HTERT RPE-1 (cell line): ENCODE measurements around the gene PIEZO2.
"Not testable (repeated sequence)": the region's sequence is repeated elsewhere in the genome, so short reads cannot be mapped to it uniquely, and the experiment has no call there.

Source experiments
- in situ Hi-C: fragments of 300-500 bp; cut with MboI; formaldehyde crosslinking; loops from 4 replicates; pipeline ENCODE4 v1.14.3; 2020; ENCODE audit warnings: low sequenced_read_pairs

The PIEZO2 gene

GRCh38 chr18:11149441-11150270 is at the start of gene PIEZO2:
Gene PIEZO2, minus strand, starts transcription at chr18:11149569. Its CDS starts 981 bp downstream, at chr18:11148588.
- in situ Hi-C loops, result no loop called here

GRCh38 chr18:11183637-11184036 is 34.3 kb upstream of the PIEZO2 start:
- in situ Hi-C loops, result no loop called here

GRCh38 chr18:11181629-11182028 is 32.3 kb upstream of the PIEZO2 start:
- in situ Hi-C loops, result not testable (repeated sequence)

DNA sequence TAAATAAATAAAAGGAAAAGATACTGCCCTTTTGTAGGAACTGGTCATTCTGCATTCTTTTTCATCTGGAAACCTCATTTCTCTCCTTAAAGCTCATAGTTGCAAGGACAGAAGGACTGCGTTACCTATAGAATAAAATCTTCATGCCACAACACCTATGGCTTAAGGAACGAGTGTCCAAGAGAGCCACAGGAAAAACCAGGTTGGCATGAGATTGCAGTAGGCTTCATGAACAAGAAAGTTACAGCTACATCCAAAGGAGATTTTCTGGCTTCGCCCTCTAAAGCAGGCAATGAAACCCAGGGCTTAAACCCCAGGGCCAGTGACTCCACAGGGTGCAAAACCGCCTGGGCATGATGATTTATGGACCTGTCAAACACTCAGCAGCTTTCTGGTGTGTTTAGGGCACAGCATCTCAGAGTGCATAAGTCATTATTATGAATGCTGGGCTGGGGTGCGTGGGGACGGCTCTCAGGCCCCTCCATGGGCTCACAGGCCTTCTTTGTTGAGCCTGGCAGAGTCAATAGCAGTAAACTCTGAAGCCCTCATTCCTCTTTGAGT is 30.7 kb upstream of the PIEZO2 start:
- in situ Hi-C loops, result no loop called here

DNA sequence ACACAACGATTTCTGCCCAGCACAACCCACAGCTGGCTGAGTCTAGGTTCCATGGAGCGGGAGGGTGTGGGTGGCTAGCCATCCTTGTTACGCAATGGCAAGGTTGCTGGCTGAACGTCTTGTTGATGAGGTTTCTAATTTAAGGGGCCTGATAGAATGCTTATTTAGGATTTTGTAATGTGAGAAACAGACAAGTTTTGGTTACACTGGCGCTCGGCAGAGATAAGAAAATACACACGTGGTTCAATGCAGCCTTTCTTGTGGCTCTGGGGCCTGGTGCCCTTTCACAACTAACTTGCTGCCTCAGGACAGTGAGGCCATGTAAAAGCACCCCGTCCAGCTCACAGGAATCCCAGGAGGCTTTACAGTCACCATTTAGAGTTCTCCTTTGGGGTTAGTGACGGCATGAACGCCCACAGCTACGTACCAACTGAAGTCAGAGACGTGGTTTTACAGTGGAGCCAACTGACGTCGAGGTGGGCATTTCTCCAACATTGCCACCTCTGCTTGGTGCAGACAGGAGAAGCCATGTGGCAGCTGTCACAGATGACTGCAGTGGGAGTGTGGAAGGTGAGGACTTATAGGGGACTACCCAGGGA is 29.7 kb upstream of the PIEZO2 start:
- in situ Hi-C loops, result no loop called here

- in situ Hi-C loops, result no loop called here
Observed at GRCh38 chr18:11177382-11177781, 28.0 kb upstream of the PIEZO2 start.

GRCh38 chr18:11176481-11176881 is 27.1 kb upstream of the PIEZO2 start:
- in situ Hi-C loops, result no loop called here

DNA sequence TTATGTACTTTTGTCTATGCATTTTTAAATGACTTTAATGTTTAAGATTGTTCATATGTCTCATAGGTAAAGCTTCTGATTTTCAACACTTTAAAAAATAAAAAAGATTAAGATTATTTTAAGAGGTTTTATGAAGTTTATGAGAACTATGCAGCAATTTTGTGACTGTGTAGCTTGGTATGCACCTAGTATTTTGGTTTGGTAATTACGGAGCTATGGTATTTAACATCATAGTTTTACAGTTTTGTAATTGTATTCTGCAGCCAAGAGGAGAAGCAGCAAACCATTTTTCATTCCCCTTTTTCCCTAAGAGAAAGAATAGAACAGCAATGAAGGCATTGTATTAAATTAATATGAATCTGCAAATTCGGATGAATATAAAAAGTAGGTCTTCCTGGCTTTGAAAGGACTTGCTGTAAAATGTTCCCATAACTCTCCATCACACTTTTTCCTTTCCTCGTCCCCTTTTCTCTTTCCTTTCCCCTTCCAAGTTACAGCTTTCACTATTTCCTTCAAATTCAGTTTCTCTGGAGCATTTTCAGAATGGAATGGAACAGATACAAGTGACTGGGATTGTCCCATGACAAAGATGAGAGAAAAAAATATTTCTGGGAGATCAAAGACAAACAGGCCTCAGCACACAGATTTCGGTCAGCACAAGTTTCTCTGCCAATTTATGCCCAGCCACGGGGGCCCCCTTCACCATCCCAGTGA is 26.1 kb upstream of the PIEZO2 start:
- in situ Hi-C loops, result no loop called here

DNA sequence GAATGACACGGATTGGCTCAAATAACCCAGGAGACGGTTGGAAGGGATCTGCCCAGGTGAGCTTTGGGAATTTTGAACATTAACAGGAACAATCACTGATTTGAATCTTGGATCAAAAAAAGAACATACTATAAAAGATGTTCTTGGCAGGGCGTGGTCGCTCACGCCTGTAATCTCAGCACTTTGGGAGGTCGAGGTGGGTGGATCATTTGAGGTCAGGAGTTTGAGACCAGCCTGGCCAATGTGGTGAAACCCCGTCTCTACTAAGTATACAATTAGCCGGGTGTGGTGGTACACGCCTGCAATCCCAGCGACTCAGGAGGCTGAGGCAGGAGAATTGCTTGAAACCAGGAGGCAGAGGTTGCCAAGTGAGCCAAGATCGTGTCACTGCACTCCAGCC is 24.8 kb upstream of the PIEZO2 start:
- in situ Hi-C loops, result not testable (repeated sequence)

GRCh38 chr18:11167778-11168177 is 18.4 kb upstream of the PIEZO2 start:
- in situ Hi-C loops, result no loop called here

DNA sequence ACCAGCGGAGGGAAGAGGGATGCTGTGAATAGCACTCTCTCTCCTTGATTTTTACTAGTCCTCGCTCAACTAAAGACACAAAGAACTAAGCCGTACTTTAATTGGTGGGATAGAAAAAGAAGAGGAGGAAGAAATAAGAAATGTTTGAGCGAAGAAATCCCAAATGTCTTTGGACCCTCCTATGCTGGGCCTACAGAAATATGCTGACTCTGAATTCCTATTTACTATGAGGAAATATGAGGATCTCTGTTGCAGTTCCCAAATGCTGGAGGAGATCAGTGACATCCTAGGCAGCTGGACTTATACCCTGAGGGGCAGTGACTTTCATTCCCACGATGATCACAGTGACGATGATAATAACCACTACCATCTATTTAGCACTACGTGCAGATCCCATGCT is 16.6 kb upstream of the PIEZO2 start:
- in situ Hi-C loops, result no loop called here

DNA sequence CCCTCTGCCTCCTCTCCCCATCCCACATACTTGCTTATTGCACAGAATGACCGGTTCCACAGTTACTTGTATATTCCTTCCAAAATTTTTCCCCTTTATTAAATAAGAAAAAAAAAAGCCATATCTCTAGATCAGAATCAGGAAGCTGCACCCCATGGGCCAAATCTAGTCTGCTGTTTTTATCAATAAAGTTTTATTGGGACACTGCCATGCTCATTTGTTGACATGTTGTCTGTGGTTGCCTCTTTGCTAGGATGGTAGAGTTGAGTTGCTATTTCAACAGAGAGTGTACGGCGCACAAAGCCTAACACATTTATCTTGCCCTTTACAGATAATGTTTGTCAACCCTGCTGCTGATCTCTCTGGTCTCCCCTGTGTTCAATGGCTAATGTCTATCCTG is 15.8 kb upstream of the PIEZO2 start:
- in situ Hi-C loops, result no loop called here

DNA sequence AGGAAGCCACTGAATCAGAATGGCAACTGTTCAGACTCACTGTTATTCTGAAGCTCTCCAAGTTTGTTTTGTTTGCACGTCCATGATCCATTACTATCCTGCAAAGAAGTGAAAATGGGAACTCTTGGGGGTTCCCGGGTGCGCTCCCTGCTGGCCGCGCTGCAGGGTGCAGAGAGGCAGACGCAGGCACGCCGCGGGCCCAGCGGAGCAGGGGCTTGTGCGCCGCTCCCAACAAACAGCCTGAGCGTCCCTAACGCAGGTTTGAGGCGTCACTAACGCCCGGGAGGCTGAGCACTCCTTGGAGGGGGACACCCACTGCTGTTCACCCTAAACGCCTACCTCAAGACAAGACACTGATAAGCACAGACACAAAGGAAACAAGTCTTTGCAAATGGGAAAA is 14.3 kb upstream of the PIEZO2 start:
- in situ Hi-C loops, result no loop called here

GRCh38 chr18:11162889-11163288 is 13.5 kb upstream of the PIEZO2 start:
- in situ Hi-C loops, result no loop called here

DNA sequence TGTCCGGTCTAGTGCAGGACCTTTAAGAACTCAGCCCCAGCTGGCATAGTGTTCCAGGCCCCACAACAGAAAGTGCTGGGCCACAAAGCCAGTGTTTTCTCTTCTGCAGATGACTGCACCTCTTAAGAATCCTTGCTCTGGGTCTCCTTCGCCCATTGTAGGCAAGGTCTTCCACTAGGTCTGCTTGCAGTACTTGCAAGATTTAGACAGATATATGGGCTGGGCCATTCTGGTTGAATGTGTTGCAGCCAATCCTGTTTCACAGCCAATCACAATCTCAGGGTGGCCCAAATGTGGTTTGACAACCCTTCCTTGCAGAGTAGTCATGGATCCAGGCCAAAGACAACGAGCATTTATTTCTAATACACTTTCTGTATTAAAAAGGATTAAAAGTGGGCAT is 13.1 kb upstream of the PIEZO2 start:
- in situ Hi-C loops, result no loop called here

GRCh38 chr18:11160313-11160712 is 10.9 kb upstream of the PIEZO2 start:
- in situ Hi-C loops, result no loop called here

GRCh38 chr18:11159844-11160243 is 10.5 kb upstream of the PIEZO2 start:
- in situ Hi-C loops, result no loop called here

DNA sequence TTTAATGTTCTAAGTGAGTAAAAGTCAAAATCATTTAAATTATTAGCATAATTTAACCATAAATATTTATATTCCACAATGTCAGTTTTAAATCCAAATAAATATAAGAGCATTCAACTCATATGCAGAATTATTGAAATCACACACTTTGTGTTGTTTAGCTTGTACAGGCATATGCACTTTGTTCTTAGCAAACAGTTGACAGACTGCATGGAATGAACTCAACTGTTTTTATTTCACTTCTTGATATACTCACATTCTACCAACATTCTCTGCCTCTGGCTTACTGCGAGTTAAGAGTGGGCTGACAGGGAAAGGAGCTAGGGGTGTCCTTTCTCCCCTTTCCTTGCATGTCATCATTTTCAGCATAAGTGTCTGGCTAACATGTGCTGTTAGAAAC is 7.6 kb upstream of the PIEZO2 start:
- in situ Hi-C loops, result no loop called here

- in situ Hi-C loops, result no loop called here
Observed at GRCh38 chr18:11155034-11155759, 5.8 kb upstream of the PIEZO2 start.

- in situ Hi-C loops, result no loop called here
Observed at GRCh38 chr18:11154368-11154989, 5.1 kb upstream of the PIEZO2 start.
